ENCODE results near the gene SPPL2A.

Gene SPPL2A

GRCh38 chr15:50767332-50767861, 1.9 kb upstream of the SPPL2A start:
- Histone ChIP-seq H2AFZ (ENCODE audit: low read length) (peak overlapping the region; percentile 76), H3K79me2 (ENCODE audit: insufficient read depth, low read length) (peaks cover 27% of the 10 kb centered on the region), H3K27me3 (ENCODE audit: insufficient read depth, low read length, poor library complexity, severe bottlenecking) (no peaks in the 10 kb centered on the region), H3K9me2 (replicated peaks; ENCODE audit: low read depth, low read length) (no peaks in the 10 kb centered on the region), H4K20me1 (ENCODE audit: insufficient read depth, low read length, poor library complexity, severe bottlenecking) (peaks cover 4% of the 10 kb centered on the region), H3K4me1 (ENCODE audit: insufficient read depth, low read length, poor library complexity, severe bottlenecking) (peaks cover 7% of the 10 kb centered on the region), H3K36me3 (ENCODE audit: insufficient read depth, low read length) (no peaks in the 10 kb centered on the region), H3K9me3 (ENCODE audit: insufficient read depth, low read depth, low read length) (no peaks in the 10 kb centered on the region), H3K4me2 (ENCODE audit: low read depth, low read length, poor library complexity, severe bottlenecking) (peak overlapping the region; percentile 42), H3K9ac (ENCODE audit: low read depth, low read length, poor library complexity, severe bottlenecking) (peak overlapping the region; percentile 15), H3K4me3 (ENCODE audit: low read length, poor library complexity, severe bottlenecking) (no peak overlapping the region), H3F3A (ENCODE audit: low read depth) (no peaks in the 10 kb centered on the region)
- no peak for TF ChIP-seq EZH2phosphoT487 (IDR thresholded peaks at IDR 0.05; ENCODE audit: borderline replicate concordance)

DNA sequence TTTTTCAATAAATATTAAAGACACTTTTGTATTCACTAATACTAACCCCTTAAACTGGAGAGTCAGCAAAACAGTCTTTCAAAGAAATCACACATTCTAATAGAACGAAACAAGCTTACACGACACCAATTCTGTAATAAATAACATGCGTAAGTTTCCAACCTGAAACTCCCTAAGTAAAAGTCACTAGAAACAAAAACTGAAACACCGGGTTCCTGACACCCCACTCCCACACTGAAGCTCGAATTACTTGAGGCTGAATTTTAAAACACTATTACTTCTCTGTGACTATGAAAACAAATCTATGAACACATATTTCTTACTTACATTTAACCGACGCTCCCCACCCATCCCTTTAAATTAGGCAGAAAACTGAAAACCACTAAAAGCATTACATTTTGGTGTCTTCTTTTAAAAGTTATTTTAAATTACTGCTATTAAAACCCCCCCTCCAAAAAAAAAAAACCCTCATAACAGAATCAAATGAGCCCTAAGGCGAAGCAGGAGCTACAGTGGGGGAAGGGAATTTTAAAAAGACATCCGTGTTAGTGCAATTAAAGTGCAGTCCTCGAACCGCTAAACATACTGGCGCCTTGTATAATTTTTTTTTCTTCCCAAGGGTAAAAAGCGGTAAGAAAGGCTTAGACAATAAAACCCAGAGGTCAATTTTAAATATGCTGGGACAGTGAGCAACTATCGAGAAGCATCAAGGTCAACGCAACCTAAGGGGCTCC, 878 bp downstream of the SPPL2A start:
- H4K20me1 ChIP-seq (ENCODE audit: insufficient read depth, low read length, poor library complexity, severe bottlenecking) = peaks cover 4% of the 10 kb centered on the region
- peaks cover 11% of the 10 kb centered on the region for H3K4me1 ChIP-seq (ENCODE audit: insufficient read depth, low read length, poor library complexity, severe bottlenecking)
- no peak for TF ChIP-seq CTCF (conservative IDR thresholded peaks at IDR 0.05; ENCODE audit: low read length)
- no peak for TF ChIP-seq EZH2phosphoT487 (IDR thresholded peaks at IDR 0.05; ENCODE audit: borderline replicate concordance)
- H2AFZ ChIP-seq (ENCODE audit: low read length) = peak overlapping the region; percentile 88
- H3K4me3 ChIP-seq (ENCODE audit: low read length, poor library complexity, severe bottlenecking) = peak overlapping the region; percentile 82
- H3K79me2 ChIP-seq (ENCODE audit: insufficient read depth, low read length) = peaks cover 52% of the 10 kb centered on the region
- H3K9ac ChIP-seq (ENCODE audit: low read depth, low read length, poor library complexity, severe bottlenecking) = peak overlapping the region; percentile 87
- H3K27me3 ChIP-seq (ENCODE audit: insufficient read depth, low read length, poor library complexity, severe bottlenecking) = no peaks in the 10 kb centered on the region
- no peaks in the 10 kb centered on the region for H3K9me2 ChIP-seq (replicated peaks; ENCODE audit: low read depth, low read length)
- H3K9me3 ChIP-seq (ENCODE audit: insufficient read depth, low read depth, low read length) = no peaks in the 10 kb centered on the region
- peak overlapping the region; percentile 85 for H3K4me2 ChIP-seq (ENCODE audit: low read depth, low read length, poor library complexity, severe bottlenecking)
- H3F3A ChIP-seq (ENCODE audit: low read depth) = no peaks in the 10 kb centered on the region
- no peaks in the 10 kb centered on the region for H3K36me3 ChIP-seq (ENCODE audit: insufficient read depth, low read length)

DNA sequence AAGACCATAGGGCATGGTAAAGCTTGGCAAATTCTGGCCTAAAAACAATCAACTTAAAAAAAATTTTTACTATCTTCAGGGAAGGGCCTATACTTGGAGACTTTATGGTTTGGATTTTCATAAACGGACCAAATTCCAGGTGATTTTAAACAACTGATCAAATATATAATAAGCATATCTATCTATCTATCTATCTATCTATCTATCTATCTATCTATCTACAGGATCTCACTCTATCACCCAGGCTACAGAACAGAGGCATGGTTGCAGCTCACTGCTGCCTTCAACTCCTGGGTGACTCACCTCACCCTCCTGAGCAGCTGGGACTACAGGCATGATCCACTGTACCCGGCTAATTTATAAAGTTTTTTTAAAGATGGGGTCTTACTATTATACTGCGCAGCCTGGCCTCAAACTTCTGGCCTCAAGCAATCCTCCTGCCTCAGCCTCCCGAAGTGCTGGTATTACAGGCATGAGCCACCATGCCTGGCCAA, 6.7 kb downstream of the SPPL2A start:
- peaks cover 84% of the 10 kb centered on the region for H3K79me2 ChIP-seq (ENCODE audit: insufficient read depth, low read length)
- H3K27me3 ChIP-seq (ENCODE audit: insufficient read depth, low read length, poor library complexity, severe bottlenecking) = no peaks in the 10 kb centered on the region
- peaks cover 15% of the 10 kb centered on the region for H3K4me1 ChIP-seq (ENCODE audit: insufficient read depth, low read length, poor library complexity, severe bottlenecking)
- H3K36me3 ChIP-seq (ENCODE audit: insufficient read depth, low read length) = no peaks in the 10 kb centered on the region
- no peak overlapping the region for H3K4me3 ChIP-seq (ENCODE audit: low read length, poor library complexity, severe bottlenecking)
- no peak overlapping the region for H2AFZ ChIP-seq (ENCODE audit: low read length)
- peaks cover 5% of the 10 kb centered on the region for H4K20me1 ChIP-seq (ENCODE audit: insufficient read depth, low read length, poor library complexity, severe bottlenecking)
- no peak overlapping the region for H3K4me2 ChIP-seq (ENCODE audit: low read depth, low read length, poor library complexity, severe bottlenecking)
- H3K9me3 ChIP-seq (ENCODE audit: insufficient read depth, low read depth, low read length) = no peaks in the 10 kb centered on the region
- TF ChIP-seq EZH2phosphoT487 (IDR thresholded peaks at IDR 0.05; ENCODE audit: borderline replicate concordance) = no peak
- no peak for TF ChIP-seq CTCF (conservative IDR thresholded peaks at IDR 0.05; ENCODE audit: low read length)
- no peaks in the 10 kb centered on the region for H3F3A ChIP-seq (ENCODE audit: low read depth)
- H3K9ac ChIP-seq (ENCODE audit: low read depth, low read length, poor library complexity, severe bottlenecking) = no peak overlapping the region
- no peaks in the 10 kb centered on the region for H3K9me2 ChIP-seq (replicated peaks; ENCODE audit: low read depth, low read length)
